C4-2B (cell line): ENCODE data around the gene GJA4.

Source experiments
- ZFX ChIP-seq: fragments of 450-650 bp; IDR thresholded peaks from 2 replicates; pipeline ENCODE4 v1.6.1; 2017
- TF ChIP-seq, protein P1 (sequence below): fragments of 450-650 bp; conservative IDR thresholded peaks from 2 replicates; pipeline ENCODE4 v1.5.1; 2017; ENCODE audit warnings: mild to moderate bottlenecking

DNA sequence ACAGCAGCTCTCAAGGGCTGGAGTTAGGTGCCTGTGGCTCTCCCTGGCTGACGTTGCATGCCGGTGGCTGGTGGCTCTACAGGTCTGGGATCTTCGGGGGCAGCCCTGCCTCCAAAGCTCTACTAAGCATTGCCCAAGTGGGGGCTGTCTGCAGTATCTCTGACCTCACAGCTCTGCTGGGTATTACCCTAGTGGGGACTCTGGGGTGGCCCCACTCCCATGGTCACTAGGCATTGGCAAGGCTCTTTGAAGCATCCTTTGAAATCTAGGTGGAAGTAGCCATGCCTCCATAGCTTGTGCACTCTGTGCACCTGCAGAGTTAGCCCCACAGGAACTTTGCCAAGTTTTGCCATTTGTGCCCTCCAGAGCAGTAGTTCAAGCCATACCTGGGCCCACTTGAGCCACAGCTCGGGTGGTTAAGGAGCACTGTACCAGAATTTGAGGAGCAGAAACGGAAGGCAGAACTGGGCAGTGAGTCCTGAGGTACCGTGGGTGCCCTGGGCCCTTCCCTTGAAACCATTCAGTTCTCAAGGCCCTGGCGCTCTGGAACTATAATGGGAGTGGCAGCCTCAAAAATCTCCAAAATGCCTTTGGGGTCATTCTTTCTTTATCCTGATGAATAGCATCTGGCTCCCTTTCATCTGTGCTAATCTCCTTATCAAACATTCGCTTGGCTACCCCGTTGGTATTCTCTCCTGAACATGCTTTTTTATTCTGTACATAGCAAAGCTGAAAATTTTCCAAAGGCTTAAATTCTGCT, 15.4 kb downstream of the GJA4 start:
- TF ChIP-seq, protein P1, sequence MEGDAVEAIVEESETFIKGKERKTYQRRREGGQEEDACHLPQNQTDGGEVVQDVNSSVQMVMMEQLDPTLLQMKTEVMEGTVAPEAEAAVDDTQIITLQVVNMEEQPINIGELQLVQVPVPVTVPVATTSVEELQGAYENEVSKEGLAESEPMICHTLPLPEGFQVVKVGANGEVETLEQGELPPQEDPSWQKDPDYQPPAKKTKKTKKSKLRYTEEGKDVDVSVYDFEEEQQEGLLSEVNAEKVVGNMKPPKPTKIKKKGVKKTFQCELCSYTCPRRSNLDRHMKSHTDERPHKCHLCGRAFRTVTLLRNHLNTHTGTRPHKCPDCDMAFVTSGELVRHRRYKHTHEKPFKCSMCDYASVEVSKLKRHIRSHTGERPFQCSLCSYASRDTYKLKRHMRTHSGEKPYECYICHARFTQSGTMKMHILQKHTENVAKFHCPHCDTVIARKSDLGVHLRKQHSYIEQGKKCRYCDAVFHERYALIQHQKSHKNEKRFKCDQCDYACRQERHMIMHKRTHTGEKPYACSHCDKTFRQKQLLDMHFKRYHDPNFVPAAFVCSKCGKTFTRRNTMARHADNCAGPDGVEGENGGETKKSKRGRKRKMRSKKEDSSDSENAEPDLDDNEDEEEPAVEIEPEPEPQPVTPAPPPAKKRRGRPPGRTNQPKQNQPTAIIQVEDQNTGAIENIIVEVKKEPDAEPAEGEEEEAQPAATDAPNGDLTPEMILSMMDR, result no peak
- TF ChIP-seq ZFX, result no peak
